GM23338 (cell line): ENCODE data around the gene MAPK4. TPM values are rescaled to one million over a fixed set of nuclear protein-coding genes. Genes with fewer than 3 reads are reported as not detected.

Experiments used
- ATAC-seq: fragments of 200-7000 bp; cut with Tn5 transposase; 3 replicates; pipeline ENCODE4 v1.9.1; 2020
- DNase-seq: peaks from one replicate; pipeline ENCODE4 v3.0.0-alpha.2; 2015; ENCODE audit warnings: low spot score
- H2AFZ ChIP-seq: fragments of 200-600 bp; sonication (generic); 2 replicates; pipeline ENCODE4 v1.8.0; 2016; ENCODE audit warnings: antibody characterized with exemption, mild to moderate bottlenecking, moderate library complexity
- H3F3A ChIP-seq: fragments of 200-600 bp; sonication (generic); replicated peaks from 2 replicates; pipeline ENCODE4 v1.8.0; 2017; ENCODE audit warnings: antibody characterized with exemption, mixed run types, low read depth
- H3K27ac ChIP-seq: fragments of 200-600 bp; sonication (generic); 2 replicates; pipeline ENCODE4 v1.6.1; 2016; ENCODE audit warnings: low read depth
- H3K27me3 ChIP-seq: fragments of 200-600 bp; sonication (generic); 2 replicates; pipeline ENCODE4 v1.8.0; 2016; ENCODE audit warnings: mild to moderate bottlenecking, mixed run types, moderate library complexity; ENCODE audit not compliant: insufficient read depth
- H3K36me3 ChIP-seq: fragments of 200-600 bp; sonication (generic); 2 replicates; pipeline ENCODE4 v1.8.0; 2016; ENCODE audit warnings: mild to moderate bottlenecking; ENCODE audit not compliant: insufficient read depth
- H3K4me1 ChIP-seq: fragments of 200-600 bp; sonication (generic); 2 replicates; pipeline ENCODE4 v1.8.0; 2016; ENCODE audit warnings: mild to moderate bottlenecking, moderate library complexity; ENCODE audit not compliant: insufficient read depth
- H3K4me2 ChIP-seq: fragments of 200-600 bp; sonication (generic); 2 replicates; pipeline ENCODE4 v1.7.1; 2017; ENCODE audit warnings: mixed run types
- H3K4me3 ChIP-seq: fragments of 200-600 bp; sonication (generic); 2 replicates; pipeline ENCODE4 v1.6.1; 2016; ENCODE audit warnings: mixed run types
- H3K79me2 ChIP-seq: fragments of 200-600 bp; sonication (generic); replicated peaks from 2 replicates; pipeline ENCODE4 v1.8.0; 2017; ENCODE audit warnings: mild to moderate bottlenecking; ENCODE audit not compliant: insufficient read depth
- H3K9me2 ChIP-seq: fragments of 200-600 bp; sonication (generic); 2 replicates; pipeline ENCODE4 v1.8.0; 2017; ENCODE audit not compliant: insufficient read depth
- H4K20me1 ChIP-seq: fragments of 200-600 bp; sonication (generic); replicated peaks from 2 replicates; pipeline ENCODE4 v1.8.0; 2017; ENCODE audit warnings: mild to moderate bottlenecking; ENCODE audit not compliant: insufficient read depth
- H3K27ac Mint-ChIP-seq: 2 replicates; pipeline ENCODE4 v1.8.0; 2020; ENCODE audit warnings: inconsistent platforms, mild to moderate bottlenecking, moderate library complexity, mixed read lengths
- H3K27me3 Mint-ChIP-seq: 3 replicates; pipeline ENCODE4 v1.8.0; 2022; ENCODE audit warnings: low read depth, mild to moderate bottlenecking, moderate library complexity, mixed read lengths, inconsistent platforms; ENCODE audit not compliant: insufficient read depth, poor library complexity
- H3K36me3 Mint-ChIP-seq: 3 replicates; pipeline ENCODE4 v1.8.0; 2021; ENCODE audit warnings: low read depth, mild to moderate bottlenecking, inconsistent platforms, moderate library complexity, mixed read lengths
- H3K4me1 Mint-ChIP-seq: 3 replicates; pipeline ENCODE4 v1.8.0; 2020; ENCODE audit warnings: mild to moderate bottlenecking, inconsistent platforms, mixed read lengths
- H3K4me3 Mint-ChIP-seq: 3 replicates; pipeline ENCODE4 v1.8.0; 2021; ENCODE audit warnings: moderate library complexity, mild to moderate bottlenecking, inconsistent platforms, mixed read lengths
- H3K9me3 Mint-ChIP-seq: 3 replicates; pipeline ENCODE4 v1.8.0; 2020; ENCODE audit warnings: moderate library complexity, mild to moderate bottlenecking, inconsistent platforms, mixed read lengths
- EZH2 ChIP-seq: fragments of 200-600 bp; sonication (generic); IDR thresholded peaks from one replicate; pipeline ENCODE4 v1.8.0; 2017; ENCODE audit warnings: antibody characterized with exemption, mild to moderate bottlenecking, low read depth; ENCODE audit not compliant: unreplicated experiment
- NANOG ChIP-seq: IDR thresholded peaks from 2 replicates; pipeline ENCODE4 v1.6.1; 2016; ENCODE audit warnings: antibody characterized with exemption, borderline replicate concordance
- STAT1 ChIP-seq: IDR thresholded peaks from one replicate; pipeline ENCODE4 v1.6.1; 2016; ENCODE audit warnings: antibody characterized with exemption; ENCODE audit not compliant: unreplicated experiment
- ZNF331 ChIP-seq: fragments of 250-450 bp; sonication (Bioruptor Pico); IDR thresholded peaks from 2 replicates; pipeline ENCODE4 v1.5.0; 2020; ENCODE audit warnings: low read depth, mild to moderate bottlenecking, moderate library complexity
- polyA plus RNA-seq: library from polyadenylated mRNA; unstranded; fragments of >200 nt; fragmentation: Nextera tagmentation; extraction: Ambion mirVana; gene quantifications from 2 replicates; pipeline ENCODE4 v1.2.1, GENCODE V29; 2016
- total RNA-seq: library from RNA; depleted of rRNA; stranded (reverse); fragments of >200 nt; shearing (Covaris generic); gene quantifications from 2 replicates; pipeline ENCODE4 v1.2.3, GENCODE V29; 2014
- TF ChIP-seq, protein P1 (sequence below), 2 experiments: fragments of 200-600 bp in 1 of 2; sonication (generic) in 1 of 2; conservative IDR thresholded peaks; 2 replicates each; pipeline versions ENCODE4 v1.5.1 to v1.6.1; 2016 to 2017; ENCODE audit warnings: antibody characterized with exemption in 2 of 2, low read depth in 2 of 2, mild to moderate bottlenecking in 2 of 2, moderate library complexity in 1 of 2
- TF ChIP-seq, protein P2 (sequence below): fragments of 250-450 bp; sonication (Bioruptor Pico); IDR thresholded peaks from 2 replicates; pipeline ENCODE4 v1.5.0; 2020; ENCODE audit warnings: mild to moderate bottlenecking, moderate library complexity
- TF ChIP-seq, protein P3 (sequence below): IDR thresholded peaks from 2 replicates; pipeline ENCODE4 v1.6.1; 2016; ENCODE audit warnings: antibody characterized with exemption

The MAPK4 gene
- total and polyA plus RNA-seq, 2 experiments from 2014 or later = 1.3 to 4.4 TPM

DNA sequence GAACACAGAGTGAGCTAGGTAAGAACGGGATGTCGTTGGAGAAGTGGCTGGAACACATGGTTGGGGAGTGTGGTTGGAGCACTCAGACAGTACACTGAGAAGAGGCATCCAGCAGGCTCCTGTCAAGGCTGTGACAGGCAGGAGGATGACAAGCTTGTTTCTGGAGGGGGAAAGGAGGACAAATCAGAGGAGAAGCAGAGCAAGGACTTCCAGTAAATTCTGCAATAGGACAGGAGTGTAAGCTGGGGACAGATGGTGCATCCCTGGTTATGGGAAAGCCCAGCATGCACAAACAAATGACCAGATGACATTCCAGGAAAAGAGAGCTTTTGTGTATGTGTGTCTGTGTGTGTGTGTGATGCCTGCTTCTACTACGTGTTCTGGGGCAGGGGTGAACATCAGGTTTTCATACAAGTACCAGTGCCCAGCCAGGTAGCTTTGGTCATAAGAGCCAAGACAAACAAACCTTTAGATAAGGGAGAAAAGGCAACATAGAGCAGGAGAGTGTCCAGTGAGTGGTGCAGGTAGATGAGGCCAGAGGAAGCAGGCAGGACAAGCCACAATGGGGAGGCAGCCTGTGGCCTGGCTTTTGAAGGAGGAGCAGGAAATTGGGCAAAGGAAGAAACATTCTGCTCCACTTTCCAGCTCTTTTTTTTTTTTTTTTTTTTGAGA is 32.1 kb upstream of the MAPK4 start:
- H3K27me3 Mint-ChIP-seq = peaks cover 7% of the 10 kb centered on the region
- ATAC-seq (no peak), DNase-seq (no peak)
- H3K27me3 ChIP-seq = no peaks in the 10 kb centered on the region
- TF ChIP-seq EZH2 = no peak
- no peak for TF ChIP-seq STAT1
- TF ChIP-seq, protein P1, sequence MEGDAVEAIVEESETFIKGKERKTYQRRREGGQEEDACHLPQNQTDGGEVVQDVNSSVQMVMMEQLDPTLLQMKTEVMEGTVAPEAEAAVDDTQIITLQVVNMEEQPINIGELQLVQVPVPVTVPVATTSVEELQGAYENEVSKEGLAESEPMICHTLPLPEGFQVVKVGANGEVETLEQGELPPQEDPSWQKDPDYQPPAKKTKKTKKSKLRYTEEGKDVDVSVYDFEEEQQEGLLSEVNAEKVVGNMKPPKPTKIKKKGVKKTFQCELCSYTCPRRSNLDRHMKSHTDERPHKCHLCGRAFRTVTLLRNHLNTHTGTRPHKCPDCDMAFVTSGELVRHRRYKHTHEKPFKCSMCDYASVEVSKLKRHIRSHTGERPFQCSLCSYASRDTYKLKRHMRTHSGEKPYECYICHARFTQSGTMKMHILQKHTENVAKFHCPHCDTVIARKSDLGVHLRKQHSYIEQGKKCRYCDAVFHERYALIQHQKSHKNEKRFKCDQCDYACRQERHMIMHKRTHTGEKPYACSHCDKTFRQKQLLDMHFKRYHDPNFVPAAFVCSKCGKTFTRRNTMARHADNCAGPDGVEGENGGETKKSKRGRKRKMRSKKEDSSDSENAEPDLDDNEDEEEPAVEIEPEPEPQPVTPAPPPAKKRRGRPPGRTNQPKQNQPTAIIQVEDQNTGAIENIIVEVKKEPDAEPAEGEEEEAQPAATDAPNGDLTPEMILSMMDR (conservative IDR thresholded peaks at IDR 0.05; ENCODE audit: low read depth in 2 of 2) = no peak
- TF ChIP-seq, protein P2, sequence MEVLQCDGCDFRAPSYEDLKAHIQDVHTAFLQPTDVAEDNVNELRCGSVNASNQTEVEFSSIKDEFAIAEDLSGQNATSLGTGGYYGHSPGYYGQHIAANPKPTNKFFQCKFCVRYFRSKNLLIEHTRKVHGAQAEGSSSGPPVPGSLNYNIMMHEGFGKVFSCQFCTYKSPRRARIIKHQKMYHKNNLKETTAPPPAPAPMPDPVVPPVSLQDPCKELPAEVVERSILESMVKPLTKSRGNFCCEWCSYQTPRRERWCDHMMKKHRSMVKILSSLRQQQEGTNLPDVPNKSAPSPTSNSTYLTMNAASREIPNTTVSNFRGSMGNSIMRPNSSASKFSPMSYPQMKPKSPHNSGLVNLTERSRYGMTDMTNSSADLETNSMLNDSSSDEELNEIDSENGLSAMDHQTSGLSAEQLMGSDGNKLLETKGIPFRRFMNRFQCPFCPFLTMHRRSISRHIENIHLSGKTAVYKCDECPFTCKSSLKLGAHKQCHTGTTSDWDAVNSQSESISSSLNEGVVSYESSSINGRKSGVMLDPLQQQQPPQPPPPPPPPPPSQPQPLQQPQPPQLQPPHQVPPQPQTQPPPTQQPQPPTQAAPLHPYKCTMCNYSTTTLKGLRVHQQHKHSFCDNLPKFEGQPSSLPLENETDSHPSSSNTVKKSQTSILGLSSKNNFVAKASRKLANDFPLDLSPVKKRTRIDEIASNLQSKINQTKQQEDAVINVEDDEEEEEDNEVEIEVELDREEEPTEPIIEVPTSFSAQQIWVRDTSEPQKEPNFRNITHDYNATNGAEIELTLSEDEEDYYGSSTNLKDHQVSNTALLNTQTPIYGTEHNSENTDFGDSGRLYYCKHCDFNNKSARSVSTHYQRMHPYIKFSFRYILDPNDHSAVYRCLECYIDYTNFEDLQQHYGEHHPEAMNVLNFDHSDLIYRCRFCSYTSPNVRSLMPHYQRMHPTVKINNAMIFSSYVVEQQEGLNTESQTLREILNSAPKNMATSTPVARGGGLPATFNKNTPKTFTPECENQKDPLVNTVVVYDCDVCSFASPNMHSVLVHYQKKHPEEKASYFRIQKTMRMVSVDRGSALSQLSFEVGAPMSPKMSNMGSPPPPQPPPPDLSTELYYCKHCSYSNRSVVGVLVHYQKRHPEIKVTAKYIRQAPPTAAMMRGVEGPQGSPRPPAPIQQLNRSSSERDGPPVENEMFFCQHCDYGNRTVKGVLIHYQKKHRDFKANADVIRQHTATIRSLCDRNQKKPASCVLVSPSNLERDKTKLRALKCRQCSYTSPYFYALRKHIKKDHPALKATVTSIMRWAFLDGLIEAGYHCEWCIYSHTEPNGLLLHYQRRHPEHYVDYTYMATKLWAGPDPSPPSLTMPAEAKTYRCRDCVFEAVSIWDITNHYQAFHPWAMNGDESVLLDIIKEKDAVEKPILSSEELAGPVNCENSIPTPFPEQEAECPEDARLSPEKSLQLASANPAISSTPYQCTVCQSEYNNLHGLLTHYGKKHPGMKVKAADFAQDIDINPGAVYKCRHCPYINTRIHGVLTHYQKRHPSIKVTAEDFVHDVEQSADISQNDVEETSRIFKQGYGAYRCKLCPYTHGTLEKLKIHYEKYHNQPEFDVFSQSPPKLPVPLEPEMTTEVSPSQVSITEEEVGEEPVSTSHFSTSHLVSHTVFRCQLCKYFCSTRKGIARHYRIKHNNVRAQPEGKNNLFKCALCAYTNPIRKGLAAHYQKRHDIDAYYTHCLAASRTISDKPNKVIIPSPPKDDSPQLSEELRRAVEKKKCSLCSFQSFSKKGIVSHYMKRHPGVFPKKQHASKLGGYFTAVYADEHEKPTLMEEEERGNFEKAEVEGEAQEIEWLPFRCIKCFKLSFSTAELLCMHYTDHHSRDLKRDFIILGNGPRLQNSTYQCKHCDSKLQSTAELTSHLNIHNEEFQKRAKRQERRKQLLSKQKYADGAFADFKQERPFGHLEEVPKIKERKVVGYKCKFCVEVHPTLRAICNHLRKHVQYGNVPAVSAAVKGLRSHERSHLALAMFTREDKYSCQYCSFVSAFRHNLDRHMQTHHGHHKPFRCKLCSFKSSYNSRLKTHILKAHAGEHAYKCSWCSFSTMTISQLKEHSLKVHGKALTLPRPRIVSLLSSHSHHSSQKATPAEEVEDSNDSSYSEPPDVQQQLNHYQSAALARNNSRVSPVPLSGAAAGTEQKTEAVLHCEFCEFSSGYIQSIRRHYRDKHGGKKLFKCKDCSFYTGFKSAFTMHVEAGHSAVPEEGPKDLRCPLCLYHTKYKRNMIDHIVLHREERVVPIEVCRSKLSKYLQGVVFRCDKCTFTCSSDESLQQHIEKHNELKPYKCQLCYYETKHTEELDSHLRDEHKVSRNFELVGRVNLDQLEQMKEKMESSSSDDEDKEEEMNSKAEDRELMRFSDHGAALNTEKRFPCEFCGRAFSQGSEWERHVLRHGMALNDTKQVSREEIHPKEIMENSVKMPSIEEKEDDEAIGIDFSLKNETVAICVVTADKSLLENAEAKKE (CRISPR knock-in tag) = no peak
- TF ChIP-seq ZNF331 (CRISPR knock-in tag) = no peak
- TF ChIP-seq NANOG = no peak
- TF ChIP-seq, protein P3, sequence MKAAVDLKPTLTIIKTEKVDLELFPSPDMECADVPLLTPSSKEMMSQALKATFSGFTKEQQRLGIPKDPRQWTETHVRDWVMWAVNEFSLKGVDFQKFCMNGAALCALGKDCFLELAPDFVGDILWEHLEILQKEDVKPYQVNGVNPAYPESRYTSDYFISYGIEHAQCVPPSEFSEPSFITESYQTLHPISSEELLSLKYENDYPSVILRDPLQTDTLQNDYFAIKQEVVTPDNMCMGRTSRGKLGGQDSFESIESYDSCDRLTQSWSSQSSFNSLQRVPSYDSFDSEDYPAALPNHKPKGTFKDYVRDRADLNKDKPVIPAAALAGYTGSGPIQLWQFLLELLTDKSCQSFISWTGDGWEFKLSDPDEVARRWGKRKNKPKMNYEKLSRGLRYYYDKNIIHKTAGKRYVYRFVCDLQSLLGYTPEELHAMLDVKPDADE = no peak
- no peak overlapping the region for H3K27ac ChIP-seq
- no peak overlapping the region for H3K27ac Mint-ChIP-seq
- no peaks in the 10 kb centered on the region for H3K9me2 ChIP-seq
- no peaks in the 10 kb centered on the region for H3K36me3 ChIP-seq
- no peaks in the 10 kb centered on the region for H3K4me1 ChIP-seq
- no peaks in the 10 kb centered on the region for H3K79me2 ChIP-seq
- no peaks in the 10 kb centered on the region for H3F3A ChIP-seq
- H3K4me3 Mint-ChIP-seq = no peak overlapping the region
- no peak overlapping the region for H2AFZ ChIP-seq
- no peak overlapping the region for H3K4me3 ChIP-seq
- no peaks in the 10 kb centered on the region for H4K20me1 ChIP-seq
- H3K9me3 Mint-ChIP-seq = peaks cover 13% of the 10 kb centered on the region
- H3K36me3 Mint-ChIP-seq = peaks cover 4% of the 10 kb centered on the region
- peaks cover 4% of the 10 kb centered on the region; the same call in 2 of the 3 replicates for H3K4me1 Mint-ChIP-seq
- H3K4me2 ChIP-seq = no peak overlapping the region
